Hematopoietic multipotent progenitor cell (in vitro differentiated cells): ENCODE results near the gene FOXJ3. TPM values are rescaled to one million over a fixed set of nuclear protein-coding genes. Genes with fewer than 3 reads are reported as not detected.
"Not testable (repeated sequence)": the region's sequence is repeated elsewhere in the genome, so short reads cannot be mapped to it uniquely, and the experiment has no call there.

ENCODE experiments used
- DNase-seq, 3 donors: peaks; one replicate each; pipeline ENCODE4 v3.0.0-alpha.2; 2011 to 2015; ENCODE audit warnings: low read depth in 2 of 3, low spot score in 2 of 3
- total RNA-seq: library from RNA; depleted of rRNA; stranded (reverse); fragments of >200 nt; gene quantifications from one replicate; pipeline ENCODE4 v1.2.3, GENCODE V29; 2012

The FOXJ3 gene
- total RNA-seq, 1 donor, result 44.2 TPM

GRCh38 chr1:42260376-42261070, 74.5 kb downstream of the FOXJ3 start:
- no peak for DNase-seq

- DNase-seq, result no peak
Measured at GRCh38 chr1:42259739-42260064, 75.3 kb downstream of the FOXJ3 start.

GRCh38 chr1:42259059-42259738, 75.8 kb downstream of the FOXJ3 start:
- DNase-seq, result peak in 2 of 3 donors; percentile 19 to 59

- DNase-seq, result no peak
Measured at GRCh38 chr1:42258218-42258617, 76.8 kb downstream of the FOXJ3 start.

GRCh38 chr1:42251042-42251441, 84.0 kb downstream of the FOXJ3 start:
- no peak for DNase-seq

- DNase-seq, result no peak
Measured at GRCh38 chr1:42250164-42250563, 84.9 kb downstream of the FOXJ3 start.

- DNase-seq, result no peak
Measured at GRCh38 chr1:42240966-42241755, 93.9 kb downstream of the FOXJ3 start.

GRCh38 chr1:42239555-42239954, 95.5 kb downstream of the FOXJ3 start:
- no peak for DNase-seq

- no peak for DNase-seq
Measured at GRCh38 chr1:42239041-42239440, 96.0 kb downstream of the FOXJ3 start.

GRCh38 chr1:42231253-42231652, 103.8 kb downstream of the FOXJ3 start:
- DNase-seq, result no peak

GRCh38 chr1:42228938-42229337, 106.1 kb downstream of the FOXJ3 start:
- no peak for DNase-seq

GRCh38 chr1:42223036-42223435, 112.0 kb downstream of the FOXJ3 start:
- no peak for DNase-seq

- peak in 2 of 3 donors; percentile 4 to 20 for DNase-seq
Measured at GRCh38 chr1:42221952-42222606, 113.0 kb downstream of the FOXJ3 start.

- DNase-seq, result no peak
Measured at GRCh38 chr1:42221456-42221855, 113.6 kb downstream of the FOXJ3 start.

- DNase-seq, result no peak
Measured at GRCh38 chr1:42219627-42220026, 115.4 kb downstream of the FOXJ3 start.

- DNase-seq, result no peak
Measured at GRCh38 chr1:42214447-42214871, 120.6 kb downstream of the FOXJ3 start.

GRCh38 chr1:42211224-42211623, 123.8 kb downstream of the FOXJ3 start:
- no peak for DNase-seq

- DNase-seq, result no peak
Measured at GRCh38 chr1:42210421-42211133, 124.5 kb downstream of the FOXJ3 start.

- no peak for DNase-seq
Measured at GRCh38 chr1:42209526-42210251, 125.3 kb downstream of the FOXJ3 start.

- not testable (repeated sequence) for DNase-seq
Measured at GRCh38 chr1:42206930-42207329, 128.1 kb downstream of the FOXJ3 start.
